Tibial nerve (tissue), 4 donors: ENCODE results near the gene TMCC1.

ENCODE experiments used
- CTCF ChIP-seq, 5 experiments: fragments of 200-600 bp in 3 of 5; fragments of 450-650 bp in 2 of 5; sonication (generic) in 3 of 5; IDR thresholded peaks; one replicate each; pipeline ENCODE4 v1.5.1; 2016 to 2019; ENCODE audit warnings: antibody characterized with exemption in 5 of 5, mild to moderate bottlenecking in 3 of 5, moderate library complexity in 2 of 5
- EP300 ChIP-seq, 2 donors: sonication (generic); formaldehyde crosslinking; IDR thresholded peaks; one replicate each; pipeline ENCODE4 v1.6.1; 2017; ENCODE audit warnings: antibody characterized with exemption in 2 of 2, mild to moderate bottlenecking in 1 of 2
- POLR2A ChIP-seq, 2 donors: fragments of 450-650 bp; IDR thresholded peaks; one replicate each; pipeline ENCODE4 v1.6.1; 2017; ENCODE audit warnings: antibody characterized with exemption in 2 of 2, mild to moderate bottlenecking in 2 of 2, moderate library complexity in 2 of 2

DNA sequence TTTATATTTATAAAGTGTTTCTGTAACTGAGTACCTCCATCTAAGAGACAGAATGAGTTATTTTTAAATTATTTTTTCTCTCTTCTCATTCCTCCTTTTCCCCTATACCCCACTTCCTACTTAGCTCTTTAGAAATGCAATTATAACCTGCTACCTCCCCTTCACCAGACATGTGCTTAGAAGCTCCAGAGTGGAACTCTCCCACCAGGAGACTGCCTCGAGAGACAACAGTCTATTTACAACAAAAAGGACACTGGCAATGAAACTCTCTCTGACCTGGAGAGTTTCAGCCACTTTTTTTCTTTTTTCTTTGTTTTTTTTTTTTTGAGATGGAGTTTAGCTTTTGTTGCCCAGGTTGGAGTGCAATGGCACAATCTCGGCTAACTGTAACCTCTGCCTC is 177.7 kb downstream of the TMCC1 start:
- TF ChIP-seq CTCF (IDR thresholded peaks at IDR 0.05) (no peak), POLR2A (IDR thresholded peaks at IDR 0.05) (no peak), EP300 (IDR thresholded peaks at IDR 0.05) (no peak)
